Uterus (tissue), 2 donors: Measurements from ENCODE around the gene CYB561.

Experiments
- CTCF ChIP-seq, 4 experiments: fragments of 200-600 bp in 2 of 4; fragments of 450-650 bp in 2 of 4; sonication (generic) in 2 of 4; IDR thresholded peaks; one replicate each; pipeline ENCODE4 v1.5.1; 2016 to 2019; ENCODE audit warnings: antibody characterized with exemption in 4 of 4, mild to moderate bottlenecking in 2 of 4, moderate library complexity in 1 of 4
- POLR2A ChIP-seq, 2 donors: fragments of 450-650 bp; IDR thresholded peaks; one replicate each; pipeline ENCODE4 v1.6.1; 2016; ENCODE audit warnings: antibody characterized with exemption in 2 of 2, mild to moderate bottlenecking in 1 of 2, moderate library complexity in 1 of 2

- no peak for TF ChIP-seq CTCF (IDR thresholded peaks at IDR 0.05)
- no peak for TF ChIP-seq POLR2A (IDR thresholded peaks at IDR 0.05)
Observed at GRCh38 chr17:63414222-63414621, 31.9 kb downstream of the CYB561 start.
